NAMALWA (cell line): Measurements from ENCODE around the gene KCNMB1.

ENCODE experiments used
- DNase-seq: peaks from one replicate; pipeline ENCODE4 v3.0.0-alpha.2; 2015; ENCODE audit warnings: low spot score

KCNMB1 gene

GRCh38 chr5:170339780-170340167 lies 49.4 kb downstream of the KCNMB1 start:
- no peak for DNase-seq

GRCh38 chr5:170338933-170339779 lies 50.0 kb downstream of the KCNMB1 start:
- DNase-seq = no peak

GRCh38 chr5:170338291-170338690 lies 50.9 kb downstream of the KCNMB1 start:
- DNase-seq = no peak

GRCh38 chr5:170337045-170337733 lies 52.0 kb downstream of the KCNMB1 start:
- DNase-seq = no peak

- DNase-seq = no peak
Measured at GRCh38 chr5:170336065-170336464, 53.1 kb downstream of the KCNMB1 start.

- DNase-seq = no peak
Measured at GRCh38 chr5:170334626-170335025, 54.5 kb downstream of the KCNMB1 start.

- no peak for DNase-seq
Measured at GRCh38 chr5:170333161-170333910, 55.8 kb downstream of the KCNMB1 start.

GRCh38 chr5:170332058-170332457 lies 57.1 kb downstream of the KCNMB1 start:
- no peak for DNase-seq

- no peak for DNase-seq
Measured at GRCh38 chr5:170330568-170331054, 58.6 kb downstream of the KCNMB1 start.

- no peak for DNase-seq
Measured at GRCh38 chr5:170329524-170329923, 59.6 kb downstream of the KCNMB1 start.

GRCh38 chr5:170327829-170328228 lies 61.3 kb downstream of the KCNMB1 start:
- DNase-seq = no peak

- DNase-seq = no peak
Measured at GRCh38 chr5:170327168-170327567, 62.0 kb downstream of the KCNMB1 start.
